Keratinocyte (primary cell): Measurements from ENCODE around the gene TIAL1. TPM values are rescaled to one million over a fixed set of nuclear protein-coding genes. Genes with fewer than 3 reads are reported as not detected.
A peak's percentile ranks its signal among the peaks of the same experiment; 100 is the strongest.
"Not testable (repeated sequence)": the region's sequence is repeated elsewhere in the genome, so short reads cannot be mapped to it uniquely, and the experiment has no call there.

ENCODE experiments used
- DNase-seq: peaks from one replicate; pipeline ENCODE4 v3.0.0-alpha.2; 2011; ENCODE audit warnings: low read depth, missing footprints, low spot score
- FAIRE-seq: peaks from 2 replicates; lab custom pipeline; 2011; peaks lifted over from hg19 to GRCh38; lab: Jason Lieb, UNC
- H2AFZ ChIP-seq: 2 replicates; pipeline ENCODE4 v1.6.0; 2012; ENCODE audit warnings: low read length, control low read depth, inconsistent platforms; ENCODE audit not compliant: control insufficient read depth
- H3K27ac ChIP-seq: 2 replicates; pipeline ENCODE4 v1.5.1; 2011; ENCODE audit warnings: low read length; ENCODE audit not compliant: control insufficient read depth, insufficient read depth
- H3K27me3 ChIP-seq: 3 replicates; pipeline ENCODE4 v1.6.0; 2011; ENCODE audit warnings: low read length; ENCODE audit not compliant: control insufficient read depth, insufficient read depth; ENCODE audit errors: extremely low read depth
- H3K36me3 ChIP-seq, 2 experiments: 2 replicates in 1 of 2; 3 replicates in 1 of 2; pipeline ENCODE4 v1.5.1; 2011; ENCODE audit warnings: low read length in 2 of 2, mild to moderate bottlenecking in 1 of 2; ENCODE audit not compliant: control insufficient read depth in 2 of 2, insufficient read depth in 2 of 2; ENCODE audit errors: extremely low read depth in 1 of 2
- H3K4me1 ChIP-seq: 3 replicates; pipeline ENCODE4 v1.5.1; 2011; ENCODE audit warnings: low read length; ENCODE audit not compliant: control insufficient read depth, insufficient read depth; ENCODE audit errors: extremely low read depth
- H3K4me2 ChIP-seq: 3 replicates; pipeline ENCODE4 v1.6.0; 2011; ENCODE audit warnings: low read depth, low read length; ENCODE audit not compliant: control insufficient read depth, insufficient read depth; ENCODE audit errors: extremely low read depth
- H3K4me3 ChIP-seq, 3 experiments: fragments of 200-600 bp in 1 of 3; sonication (generic) in 1 of 3; 2 replicates in 2 of 3; 3 replicates in 1 of 3; pipeline ENCODE4 v1.5.1; 2011 to 2016; ENCODE audit warnings: low read length in 3 of 3, mild to moderate bottlenecking in 3 of 3, control low read depth in 2 of 3, inconsistent platforms in 1 of 3, low read depth in 1 of 3, mixed read lengths in 1 of 3, mixed run types in 1 of 3, moderate library complexity in 1 of 3; ENCODE audit not compliant: control insufficient read depth in 2 of 3, insufficient read depth in 2 of 3; ENCODE audit errors: extremely low read depth in 1 of 3
- H3K79me2 ChIP-seq: 2 replicates; pipeline ENCODE4 v1.6.0; 2012; ENCODE audit warnings: low read length; ENCODE audit not compliant: control insufficient read depth, insufficient read depth
- H3K9ac ChIP-seq: 3 replicates; pipeline ENCODE4 v1.6.0; 2011; ENCODE audit warnings: low read length; ENCODE audit not compliant: control insufficient read depth, insufficient read depth; ENCODE audit errors: extremely low read depth
- H3K9me1 ChIP-seq: 3 replicates; pipeline ENCODE4 v1.6.0; 2011; ENCODE audit warnings: low read length; ENCODE audit not compliant: control insufficient read depth, insufficient read depth; ENCODE audit errors: extremely low read depth
- H3K9me3 ChIP-seq: 2 replicates; pipeline ENCODE4 v1.5.1; 2012; ENCODE audit warnings: low read depth, low read length; ENCODE audit not compliant: control insufficient read depth
- H4K20me1 ChIP-seq: 3 replicates; pipeline ENCODE4 v1.6.0; 2011; ENCODE audit warnings: low read length; ENCODE audit not compliant: control insufficient read depth, insufficient read depth; ENCODE audit errors: extremely low read depth
- EZH2 ChIP-seq: IDR thresholded peaks from one replicate; pipeline ENCODE4 v1.6.1; 2012; ENCODE audit warnings: inconsistent platforms, mild to moderate bottlenecking, low read length, moderate library complexity
- dilution Hi-C: fragments of 300-500 bp; cut with MboI; formaldehyde crosslinking; loops from one replicate; pipeline ENCODE4 v1.7.0; 2020; ENCODE audit warnings: low sequenced_read_pairs; ENCODE audit not compliant: extremely low pct_ligation_motif_present
- polyA plus RNA-seq, 5 experiments: library from polyadenylated mRNA; depleted of rRNA in 3 of 5; stranded (reverse) in 3 of 5; stranded (forward) in 1 of 5; unstranded in 1 of 5; fragments of >200 nt; gene quantifications; 1 replicate in 1 of 5; 2 replicates in 3 of 5; 3 replicates in 1 of 5; pipeline versions ENCODE4 v1.2.1 to v1.2.3, GENCODE V29; 2011 to 2012; ENCODE audit warnings: missing spikeins in 2 of 5, low read depth in 1 of 5, low replicate concordance in 1 of 5
- TF ChIP-seq, protein P1 (sequence below), 3 experiments: IDR thresholded peaks in 1 of 3; conservative IDR thresholded peaks in 1 of 3; optimal IDR thresholded peaks in 1 of 3; 2 replicates in 2 of 3; 3 replicates in 1 of 3; pipeline versions ENCODE3 to v1.5.1; 2011; ENCODE audit warnings: low read length in 3 of 3, mild to moderate bottlenecking in 3 of 3, moderate library complexity in 2 of 3, control low read depth in 1 of 3, inconsistent platforms in 1 of 3; ENCODE audit not compliant: insufficient read depth in 2 of 3; ENCODE audit errors: extremely low read depth in 1 of 3

Gene TIAL1
- polyA plus RNA-seq, 1 donor (not counting 4 experiments of a cell fraction or from before 2014, with no cell fraction given): 117 TPM

DNA sequence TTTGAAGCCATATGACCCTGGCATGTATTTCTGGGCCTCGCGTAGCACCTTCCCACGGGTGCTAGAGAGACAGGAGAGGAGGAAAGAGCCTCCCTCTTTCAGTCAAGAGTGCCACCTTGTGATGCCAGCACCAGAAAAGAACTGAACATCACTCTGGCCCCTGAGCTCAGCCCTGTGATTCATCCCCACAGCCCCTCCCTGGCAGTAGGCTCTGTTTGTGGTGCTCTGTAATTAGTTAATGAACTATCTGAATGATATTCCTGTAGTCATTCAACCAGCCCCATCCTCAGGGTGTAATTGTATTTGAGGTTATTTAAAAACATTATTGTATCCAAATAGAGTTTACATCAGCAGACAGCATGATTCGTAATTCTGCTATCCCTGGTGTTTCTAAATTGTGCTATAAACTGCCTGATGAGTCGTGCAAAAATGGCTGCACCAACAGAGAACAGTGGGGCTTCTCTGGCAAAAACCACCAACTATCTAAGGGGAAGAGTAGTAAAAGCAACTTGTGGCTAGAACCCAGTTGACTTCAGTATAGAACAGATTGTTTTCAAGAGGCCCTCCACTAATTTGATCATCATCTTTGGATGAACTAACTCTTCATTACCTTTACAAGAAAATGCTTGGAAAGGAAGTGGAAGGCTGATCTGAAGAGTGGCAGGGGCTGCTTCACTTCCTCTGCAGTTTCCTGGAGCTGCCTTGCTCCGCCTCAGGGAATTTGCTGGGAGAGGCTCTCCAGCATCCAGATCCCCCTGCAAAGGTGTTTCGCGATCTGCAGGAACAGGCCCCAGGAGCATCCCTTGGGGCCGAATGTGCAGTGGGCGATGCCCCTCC lies 23.7 kb upstream of the TIAL1 start:
- H2AFZ ChIP-seq: peak overlapping the region; percentile 14
- no peaks in the 10 kb centered on the region for H3K9me1 ChIP-seq
- dilution Hi-C loops: no loop called here
- H3K36me3 ChIP-seq: no peaks in the 10 kb centered on the region
- no peaks in the 10 kb centered on the region for H3K27me3 ChIP-seq
- no peak overlapping the region for H3K9ac ChIP-seq
- no peak overlapping the region for H3K27ac ChIP-seq
- no peaks in the 10 kb centered on the region for H3K9me3 ChIP-seq
- no peak for DNase-seq
- H4K20me1 ChIP-seq: no peaks in the 10 kb centered on the region
- TF ChIP-seq EZH2: no peak
- TF ChIP-seq, protein P1, sequence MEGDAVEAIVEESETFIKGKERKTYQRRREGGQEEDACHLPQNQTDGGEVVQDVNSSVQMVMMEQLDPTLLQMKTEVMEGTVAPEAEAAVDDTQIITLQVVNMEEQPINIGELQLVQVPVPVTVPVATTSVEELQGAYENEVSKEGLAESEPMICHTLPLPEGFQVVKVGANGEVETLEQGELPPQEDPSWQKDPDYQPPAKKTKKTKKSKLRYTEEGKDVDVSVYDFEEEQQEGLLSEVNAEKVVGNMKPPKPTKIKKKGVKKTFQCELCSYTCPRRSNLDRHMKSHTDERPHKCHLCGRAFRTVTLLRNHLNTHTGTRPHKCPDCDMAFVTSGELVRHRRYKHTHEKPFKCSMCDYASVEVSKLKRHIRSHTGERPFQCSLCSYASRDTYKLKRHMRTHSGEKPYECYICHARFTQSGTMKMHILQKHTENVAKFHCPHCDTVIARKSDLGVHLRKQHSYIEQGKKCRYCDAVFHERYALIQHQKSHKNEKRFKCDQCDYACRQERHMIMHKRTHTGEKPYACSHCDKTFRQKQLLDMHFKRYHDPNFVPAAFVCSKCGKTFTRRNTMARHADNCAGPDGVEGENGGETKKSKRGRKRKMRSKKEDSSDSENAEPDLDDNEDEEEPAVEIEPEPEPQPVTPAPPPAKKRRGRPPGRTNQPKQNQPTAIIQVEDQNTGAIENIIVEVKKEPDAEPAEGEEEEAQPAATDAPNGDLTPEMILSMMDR (optimal IDR thresholded peaks at IDR 0.05 in 1 of 3, IDR thresholded peaks at IDR 0.05 in 1 of 3, conservative IDR thresholded peaks at IDR 0.05 in 1 of 3; ENCODE audit: extremely low read depth in 1 of 3, insufficient read depth in 2 of 3, low read length in 3 of 3): no peak
- H3K4me2 ChIP-seq: no peak overlapping the region
- H3K4me1 ChIP-seq: peaks cover 15% of the 10 kb centered on the region
- no peak overlapping the region for H3K4me3 ChIP-seq
- FAIRE-seq: no peak
- no peaks in the 10 kb centered on the region for H3K79me2 ChIP-seq

DNA sequence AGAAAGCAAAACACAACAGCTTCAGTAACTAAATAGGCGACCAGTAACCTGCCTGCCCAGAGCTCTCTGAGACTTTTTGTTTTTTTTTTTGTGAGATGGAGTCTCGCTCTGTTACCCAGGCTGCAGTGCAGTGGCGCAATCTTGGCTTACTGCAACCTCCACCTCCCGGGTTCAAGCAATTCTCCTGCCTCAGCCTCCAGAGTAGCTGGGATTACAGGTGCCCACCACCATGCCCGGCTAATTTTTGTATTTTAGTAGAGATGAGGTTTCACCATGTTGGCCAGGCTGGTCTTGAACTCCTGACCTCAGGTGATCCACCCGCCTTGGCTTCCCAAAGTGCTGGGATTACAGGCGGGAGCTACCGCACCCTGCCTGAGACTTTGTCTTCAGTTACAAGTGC lies 23.0 kb upstream of the TIAL1 start:
- dilution Hi-C loops, DNase-seq, H3K27ac ChIP-seq, H3K4me3 ChIP-seq, H3K9me3 ChIP-seq, H2AFZ ChIP-seq, H3K27me3 ChIP-seq, H4K20me1 ChIP-seq, H3K9me1 ChIP-seq, H3K79me2 ChIP-seq, H3K4me2 ChIP-seq, H3K9ac ChIP-seq, H3K36me3 ChIP-seq, FAIRE-seq: not testable (repeated sequence)
- peaks cover 15% of the 10 kb centered on the region for H3K4me1 ChIP-seq
